Measurements from ENCODE around the gene RNF144A.

Gene RNF144A

GRCh38 chr2:6948677-6949351, 31.6 kb downstream of the RNF144A start:
- no peak for FAIRE-seq

GRCh38 chr2:6951046-6951445, 33.8 kb downstream of the RNF144A start:
- FAIRE-seq: no peak

- FAIRE-seq: no peak
Observed at GRCh38 chr2:6952101-6952500, 34.9 kb downstream of the RNF144A start.

GRCh38 chr2:6954586-6954985, 37.4 kb downstream of the RNF144A start:
- FAIRE-seq: no peak

GRCh38 chr2:6955511-6956136, 38.4 kb downstream of the RNF144A start:
- FAIRE-seq: no peak

GRCh38 chr2:6956566-6956965, 39.4 kb downstream of the RNF144A start:
- no peak for FAIRE-seq

GRCh38 chr2:6957031-6957714, 40.0 kb downstream of the RNF144A start:
- FAIRE-seq: no peak

GRCh38 chr2:6957910-6958615, 40.9 kb downstream of the RNF144A start:
- FAIRE-seq: no peak

GRCh38 chr2:6958616-6959235, 41.5 kb downstream of the RNF144A start:
- FAIRE-seq: no peak

GRCh38 chr2:6959751-6960150, 42.5 kb downstream of the RNF144A start:
- no peak for FAIRE-seq

GRCh38 chr2:6960659-6961058, 43.4 kb downstream of the RNF144A start:
- no peak for FAIRE-seq

- no peak for FAIRE-seq
Observed at GRCh38 chr2:6963727-6964126, 46.5 kb downstream of the RNF144A start.

GRCh38 chr2:6965071-6965795, 48.0 kb downstream of the RNF144A start:
- no peak for FAIRE-seq

GRCh38 chr2:6966446-6966940, 49.3 kb downstream of the RNF144A start:
- no peak for FAIRE-seq

- no peak for FAIRE-seq
Observed at GRCh38 chr2:6967301-6967700, 50.1 kb downstream of the RNF144A start.

GRCh38 chr2:6968319-6969100, 51.3 kb downstream of the RNF144A start:
- FAIRE-seq: no peak

- FAIRE-seq: no peak
Observed at GRCh38 chr2:6970551-6970950, 53.3 kb downstream of the RNF144A start.

GRCh38 chr2:6970976-6971480, 53.8 kb downstream of the RNF144A start:
- no peak for FAIRE-seq

GRCh38 chr2:6971502-6971901, 54.3 kb downstream of the RNF144A start:
- no peak for FAIRE-seq

GRCh38 chr2:6972067-6972710, 55.0 kb downstream of the RNF144A start:
- FAIRE-seq: no peak
